Measurements from ENCODE around the gene BRD9.
A peak's percentile ranks its signal among the peaks of the same experiment; 100 is the strongest.
"Not testable (repeated sequence)": the region's sequence is repeated elsewhere in the genome, so short reads cannot be mapped to it uniquely, and the experiment has no call there.

Gene BRD9

DNA sequence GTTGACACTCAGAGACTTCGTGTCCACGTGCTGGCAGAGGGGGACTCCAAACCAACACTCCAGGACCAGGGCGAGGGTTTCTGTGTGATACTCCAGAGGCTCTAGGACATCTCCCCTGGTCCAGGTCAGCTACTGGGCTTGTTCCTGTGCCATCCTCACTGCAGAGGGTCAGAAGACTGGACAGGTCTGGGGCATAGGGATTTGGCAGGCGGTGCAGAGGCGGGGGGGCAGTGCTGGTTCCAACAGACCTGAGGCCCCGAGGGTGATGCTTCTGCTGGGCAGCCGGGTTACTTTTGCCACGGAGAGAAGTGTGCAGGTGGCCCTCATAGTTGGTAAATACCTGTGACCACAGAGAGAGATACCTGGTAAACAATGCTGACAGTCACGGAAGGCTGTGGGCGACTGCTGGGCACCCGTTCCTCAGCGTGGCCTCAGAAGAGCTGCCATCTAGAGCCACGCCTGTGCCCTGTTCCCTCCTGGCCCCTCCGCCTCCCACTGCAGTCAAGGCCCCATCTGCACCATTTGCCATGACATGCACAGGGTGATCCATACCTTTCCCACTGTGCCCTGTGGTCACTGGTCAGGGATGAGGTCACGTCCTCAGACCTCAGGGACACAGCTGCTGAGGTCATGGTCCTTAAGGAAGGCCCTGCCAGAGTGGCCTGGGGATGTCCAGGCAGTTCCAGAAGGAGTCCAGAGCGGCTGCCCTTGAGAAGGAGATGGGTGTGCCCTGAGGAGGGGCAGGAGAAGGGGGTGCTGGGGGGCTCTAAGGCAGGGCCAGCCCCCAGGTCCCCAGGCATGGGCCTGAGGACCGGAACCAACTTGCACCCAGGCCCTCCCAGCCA is 30.1 kb upstream of the BRD9 start:
- DNase-seq (ENCODE audit: low read depth in 2 of 2), result no peak

DNA sequence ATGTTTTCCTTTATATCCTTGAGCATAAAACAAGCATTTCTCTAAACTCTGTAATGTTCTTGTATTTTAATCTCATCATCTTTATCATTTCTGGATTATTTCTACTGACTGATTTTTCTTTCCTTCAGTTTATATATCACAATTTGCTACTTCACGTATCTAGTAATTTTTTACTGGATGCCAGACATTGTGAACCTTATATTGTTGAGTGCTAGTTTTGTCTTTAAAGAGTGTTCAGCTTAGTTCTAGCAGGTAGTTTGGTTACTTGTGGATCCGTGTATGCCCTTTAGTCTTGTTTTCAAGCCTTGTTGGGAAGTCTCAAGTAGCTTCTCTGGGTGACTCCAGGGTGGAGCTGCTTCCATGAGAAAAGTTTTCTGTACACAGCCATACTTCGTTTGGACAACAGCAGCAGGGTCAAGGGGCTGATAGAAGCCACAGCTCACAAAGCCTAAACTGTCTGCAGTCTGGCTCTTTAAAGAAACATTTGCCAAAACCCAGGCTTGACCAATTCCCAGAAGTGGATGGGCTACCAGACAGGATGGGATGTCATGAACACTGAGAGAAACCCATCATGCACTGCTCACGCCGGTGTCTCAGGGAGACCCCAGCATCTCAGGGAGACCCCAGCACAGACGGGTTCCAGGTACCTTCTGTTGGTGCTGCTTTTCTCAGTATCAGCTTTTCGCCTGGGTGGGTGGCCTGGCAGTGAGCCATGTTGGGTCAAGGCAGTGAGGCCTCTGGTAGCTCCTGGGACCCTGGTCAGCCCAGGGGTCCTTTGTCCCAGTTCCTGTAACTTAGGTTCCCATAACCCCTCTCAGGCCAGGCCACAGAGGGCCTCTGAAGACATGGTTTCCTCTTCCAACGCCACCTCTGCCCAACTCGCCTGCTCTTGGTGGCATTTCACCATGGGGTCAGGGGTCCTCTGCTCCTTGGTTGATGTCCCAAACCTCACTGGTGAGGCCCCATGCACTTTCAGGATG is 29.1 kb upstream of the BRD9 start:
- no peak for DNase-seq (ENCODE audit: low read depth in 2 of 2)

DNA sequence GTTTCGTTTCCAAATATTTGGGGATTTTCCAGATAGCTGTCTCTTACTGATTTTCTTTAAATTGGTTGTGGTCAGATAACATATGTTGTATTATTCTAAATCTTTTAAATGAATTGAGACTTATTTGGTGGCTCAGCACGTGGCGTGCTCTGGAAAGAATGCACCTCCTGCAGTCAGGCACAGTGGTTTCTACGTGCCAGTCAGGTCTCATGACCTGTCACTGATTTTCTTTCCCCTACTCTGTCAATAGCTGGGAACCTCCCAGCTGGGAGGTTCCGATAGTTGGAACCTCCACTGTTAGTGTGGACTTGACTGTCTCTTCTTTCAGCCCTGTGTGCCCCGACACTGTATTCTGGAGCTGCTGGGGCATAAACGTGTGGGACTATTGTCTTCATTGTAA is 27.7 kb upstream of the BRD9 start:
- no peak for DNase-seq (ENCODE audit: low read depth in 2 of 2)

- no peak for DNase-seq (ENCODE audit: low read depth in 2 of 2)
These were observed 26.9 kb upstream of the BRD9 start for GRCh38 chr5:919356-920000.

DNA sequence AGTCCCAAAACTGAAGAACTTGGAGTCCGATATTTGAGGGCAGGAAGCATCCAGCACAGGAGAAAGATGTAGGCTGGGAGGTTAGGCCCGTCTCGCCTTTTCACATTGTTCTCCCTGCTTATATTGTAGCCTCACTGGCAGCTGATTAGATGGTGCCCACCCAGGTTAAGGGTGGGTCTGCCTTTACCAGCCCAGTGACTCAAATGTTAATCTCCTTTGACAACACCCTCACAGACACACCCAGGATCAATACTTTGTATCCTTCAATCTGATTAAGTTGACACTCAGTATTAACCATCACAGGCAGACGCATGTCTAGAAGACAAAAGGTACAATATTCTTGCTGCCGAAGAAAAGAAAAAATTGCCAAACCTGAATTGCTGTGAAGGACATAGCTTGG is 26.1 kb upstream of the BRD9 start:
- not testable (repeated sequence) for DNase-seq (ENCODE audit: low read depth in 2 of 2)

DNA sequence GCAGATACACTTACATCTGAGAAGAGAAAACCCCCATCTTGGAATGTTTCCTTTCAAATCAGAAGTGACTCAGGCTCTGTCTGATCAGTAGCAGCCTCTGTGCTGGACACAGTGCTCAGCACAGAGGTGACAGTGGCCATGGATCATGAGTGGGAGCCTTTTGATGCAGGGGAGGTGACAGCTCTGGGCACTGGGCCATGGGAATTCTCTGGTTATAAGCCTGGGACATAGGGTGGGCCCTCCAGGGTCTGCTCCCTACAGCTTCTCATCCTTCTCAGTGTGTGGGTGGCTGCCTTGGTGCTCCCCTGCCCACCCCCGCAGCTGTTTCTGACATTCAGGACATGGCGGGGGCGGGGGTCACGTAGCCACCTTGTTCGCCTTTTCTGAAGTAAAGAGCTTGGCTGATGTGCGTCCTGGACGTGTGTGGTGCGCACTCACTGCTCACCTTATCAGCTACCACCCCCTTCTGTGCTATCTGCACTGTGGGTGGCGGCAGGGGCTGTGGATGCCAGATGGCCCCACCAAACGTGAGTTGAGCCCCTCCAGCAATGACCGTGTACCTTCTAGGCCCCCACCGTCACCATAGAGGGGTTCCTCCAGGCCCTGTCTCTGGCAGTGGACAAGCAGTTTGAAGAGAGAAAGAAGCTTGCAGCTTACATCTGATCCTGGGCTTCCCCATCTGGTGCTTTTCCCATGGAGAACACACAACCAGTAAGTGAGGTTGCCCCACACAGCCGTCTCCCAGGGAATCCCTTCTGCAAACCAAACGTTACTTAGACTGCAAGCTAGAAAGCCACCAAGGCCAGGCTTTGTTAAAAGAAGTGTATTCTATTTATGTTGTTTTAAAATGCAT is 24.1 kb upstream of the BRD9 start:
- no peak for DNase-seq (ENCODE audit: low read depth in 2 of 2)

DNA sequence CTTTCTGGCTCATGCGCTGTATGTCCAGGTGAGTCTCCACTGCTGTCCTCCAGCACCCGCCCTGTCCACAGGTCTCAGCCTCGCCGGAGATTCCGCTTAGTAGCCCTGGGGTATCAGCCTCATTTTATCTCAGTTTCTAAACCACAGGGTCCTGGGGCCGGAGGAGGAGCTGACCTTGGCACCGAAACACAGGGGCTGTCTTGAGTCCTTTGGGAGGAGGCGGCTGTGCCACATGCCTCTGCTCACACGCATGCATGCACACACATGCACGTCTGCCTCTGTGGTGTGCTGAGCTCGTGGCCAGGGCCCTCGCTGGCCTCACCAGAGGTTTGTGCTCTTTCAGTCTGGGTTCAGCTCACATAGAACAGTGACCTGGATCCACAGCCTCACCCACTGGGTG is 23.3 kb upstream of the BRD9 start:
- no peak for DNase-seq (ENCODE audit: low read depth in 2 of 2)

DNA sequence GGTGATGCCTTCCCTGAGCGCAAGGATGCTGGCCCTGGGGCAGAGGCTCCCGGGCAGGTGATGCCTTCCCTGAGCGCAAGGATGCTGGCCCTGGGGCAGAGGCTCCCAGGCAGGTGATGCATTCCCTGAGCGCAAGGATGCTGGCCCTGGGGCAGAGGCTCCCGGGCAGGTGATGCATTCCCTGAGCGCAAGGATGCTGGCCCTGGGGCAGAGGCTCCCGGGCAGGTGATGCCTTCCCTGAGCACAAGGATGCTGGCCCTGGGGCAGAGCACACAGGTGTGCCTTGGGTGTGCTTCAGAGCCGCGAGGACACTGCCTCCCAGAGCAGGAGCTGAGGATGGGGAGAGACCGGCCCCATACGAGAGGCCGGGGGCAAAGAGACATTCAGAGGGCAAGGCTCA is 22.7 kb upstream of the BRD9 start:
- DNase-seq (ENCODE audit: low read depth in 2 of 2), result not testable (repeated sequence)

DNA sequence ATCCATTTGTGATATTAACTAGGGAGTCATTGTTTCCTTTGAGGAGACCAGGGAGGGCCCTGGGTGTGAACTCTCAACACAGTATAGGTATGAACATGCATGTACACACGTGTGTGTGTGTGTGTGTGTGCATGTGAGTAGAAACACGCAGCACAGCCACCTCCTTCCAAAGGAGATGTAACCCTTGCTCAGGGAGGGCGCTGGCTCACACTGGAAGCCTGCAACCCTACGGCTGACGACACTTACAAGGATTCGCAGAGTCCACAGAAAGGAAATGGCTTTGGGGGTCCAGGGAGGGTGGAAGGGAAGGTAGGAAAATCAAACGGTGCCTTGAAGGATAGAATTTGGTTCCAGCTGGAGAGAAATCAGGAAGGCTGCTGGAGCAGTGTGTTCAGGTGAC is 22.0 kb upstream of the BRD9 start:
- no peak for DNase-seq (ENCODE audit: low read depth in 2 of 2)

DNA sequence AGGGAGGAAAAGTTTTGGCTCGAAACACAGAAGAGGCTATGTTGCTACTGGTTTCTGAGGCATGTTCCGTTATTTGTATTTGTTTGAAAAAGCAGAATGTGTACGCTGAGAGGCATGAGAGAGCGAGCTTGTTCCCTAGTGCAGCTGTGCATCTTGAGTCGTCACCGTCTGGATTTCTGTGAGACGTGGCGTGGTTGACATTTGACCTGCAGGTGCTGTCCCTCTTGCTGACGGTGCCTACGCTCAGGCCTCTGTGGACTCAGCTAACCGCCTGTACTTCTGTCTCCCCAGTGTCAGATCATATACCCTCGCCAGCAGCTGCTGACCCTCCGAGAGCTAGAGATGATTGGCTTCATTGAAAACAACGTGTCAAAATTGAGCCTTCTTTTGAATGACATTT is 21.6 kb upstream of the BRD9 start:
- DNase-seq (ENCODE audit: low read depth in 2 of 2), result no peak

- DNase-seq (ENCODE audit: low read depth in 2 of 2), result peak; percentile 21 to 32
These were observed 19.9 kb upstream of the BRD9 start for GRCh38 chr5:912280-913091.

DNA sequence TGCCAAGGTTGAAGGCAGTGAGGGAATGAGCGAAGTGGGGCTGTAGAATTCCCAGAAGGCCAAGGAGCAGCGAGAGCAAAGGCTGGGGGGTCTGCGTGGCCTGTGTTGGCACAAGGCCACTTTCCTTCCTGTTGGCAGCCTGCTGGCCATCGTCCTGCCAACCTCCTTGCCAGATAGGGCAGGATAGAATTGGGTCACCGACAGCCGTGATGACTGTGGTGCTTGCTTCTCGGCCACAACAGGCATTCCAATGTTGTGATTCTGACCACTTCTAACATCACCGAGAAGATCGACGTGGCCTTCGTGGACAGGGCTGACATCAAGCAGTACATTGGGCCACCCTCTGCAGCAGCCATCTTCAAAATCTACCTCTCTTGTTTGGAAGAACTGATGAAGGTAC is 19.0 kb upstream of the BRD9 start:
- DNase-seq (ENCODE audit: low read depth in 2 of 2), result no peak

- DNase-seq (ENCODE audit: low read depth in 2 of 2), result no peak
These were observed 18.2 kb upstream of the BRD9 start for GRCh38 chr5:910769-911160.

DNA sequence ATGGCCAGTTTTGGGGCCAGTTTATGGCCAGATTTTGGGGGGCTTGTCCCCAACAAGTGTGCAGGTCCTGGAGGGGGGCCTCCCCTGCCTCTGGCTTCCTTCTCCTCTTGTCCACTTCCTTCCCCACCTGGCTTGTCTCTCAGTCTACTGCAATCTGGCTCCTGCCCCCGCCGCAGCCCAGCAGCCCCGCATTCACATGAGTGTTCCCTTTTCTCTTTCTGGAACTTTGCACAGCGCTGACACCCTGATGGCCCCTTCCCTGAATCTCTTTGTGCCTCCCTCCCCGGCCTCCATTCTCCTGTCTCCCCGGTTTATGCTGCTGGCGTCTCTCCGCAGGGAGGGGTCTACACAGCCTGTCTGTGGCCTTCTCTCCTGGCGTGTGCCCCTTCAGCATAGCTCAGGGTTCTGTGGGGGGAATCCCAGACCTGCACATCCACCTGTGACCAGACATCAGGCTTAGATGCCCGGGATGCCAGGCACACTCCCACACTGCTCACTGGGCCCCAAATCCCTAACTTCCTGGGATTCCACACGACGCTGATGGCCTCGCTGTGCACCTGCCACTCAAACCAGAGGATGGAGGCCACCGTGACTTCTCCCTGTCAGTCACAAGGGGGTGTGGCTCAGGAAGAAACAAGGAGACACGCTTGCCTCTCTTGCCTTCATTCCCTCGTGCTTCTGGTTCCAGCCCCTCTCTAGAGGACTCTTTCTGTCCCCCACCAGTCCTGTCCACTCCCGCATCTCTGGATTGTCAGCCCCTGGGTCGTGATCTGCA is 17.6 kb upstream of the BRD9 start:
- DNase-seq (ENCODE audit: low read depth in 2 of 2), result no peak

GRCh38 chr5:909086-909485 is 16.5 kb upstream of the BRD9 start:
- DNase-seq (ENCODE audit: low read depth in 2 of 2), result no peak

- DNase-seq (ENCODE audit: low read depth in 2 of 2), result no peak
These were observed 15.6 kb upstream of the BRD9 start for GRCh38 chr5:908172-908571.

- DNase-seq (ENCODE audit: low read depth in 2 of 2), result no peak
These were observed 14.8 kb upstream of the BRD9 start for GRCh38 chr5:907366-907910.

DNA sequence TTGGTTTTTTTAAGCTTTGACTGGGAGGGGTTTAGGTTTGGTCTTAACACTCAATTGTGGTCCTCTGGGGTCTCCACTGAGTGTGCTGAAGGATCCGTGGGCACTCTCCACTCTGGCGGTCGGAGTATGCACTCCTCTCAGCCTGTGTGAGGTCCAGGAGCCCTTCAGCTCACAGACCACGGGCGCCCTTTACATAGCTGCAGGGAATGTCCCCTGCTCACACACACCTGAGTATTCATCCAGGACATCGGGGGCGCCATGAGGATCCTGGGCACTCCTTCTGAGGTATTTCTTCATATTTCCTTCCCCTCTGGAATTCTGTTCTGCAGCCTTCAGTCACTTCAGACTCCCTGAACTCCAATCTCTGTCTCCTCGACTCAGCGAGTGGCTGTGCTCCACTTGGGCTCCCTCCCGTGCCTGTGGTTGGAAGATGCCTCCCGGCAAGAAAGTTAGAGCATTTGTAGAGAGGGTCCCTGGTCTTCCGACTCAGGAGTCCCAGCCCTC is 12.6 kb upstream of the BRD9 start:
- no peak for DNase-seq (ENCODE audit: low read depth in 2 of 2)

DNA sequence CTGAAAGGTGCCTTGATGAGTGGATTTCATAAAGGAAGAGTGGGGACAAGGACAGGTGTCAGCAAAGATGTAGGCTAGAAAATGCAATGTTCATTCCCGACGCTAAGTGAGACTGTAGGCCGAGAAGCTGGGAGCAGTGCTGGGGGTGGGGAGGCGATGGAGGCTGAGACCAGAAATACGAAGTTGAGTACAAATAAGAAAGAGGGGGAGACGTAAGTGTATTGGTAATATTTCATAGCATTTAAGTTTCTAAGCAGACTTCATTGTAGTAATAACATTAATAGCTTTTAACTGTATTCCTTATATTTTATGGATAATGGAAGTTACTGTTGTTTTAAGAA is 11.1 kb upstream of the BRD9 start:
- no peak for DNase-seq (ENCODE audit: low read depth in 2 of 2)
